Measurements from ENCODE around the gene RPP25. TPM values are rescaled to one million over a fixed set of nuclear protein-coding genes. Genes with fewer than 3 reads are reported as not detected.

The RPP25 gene
- total and polyA plus RNA-seq, 2 of the 13 experiments (the other 11 are each of a cell fraction or from before 2014, with no cell fraction given): 0.05 to 0.11 TPM

DNA sequence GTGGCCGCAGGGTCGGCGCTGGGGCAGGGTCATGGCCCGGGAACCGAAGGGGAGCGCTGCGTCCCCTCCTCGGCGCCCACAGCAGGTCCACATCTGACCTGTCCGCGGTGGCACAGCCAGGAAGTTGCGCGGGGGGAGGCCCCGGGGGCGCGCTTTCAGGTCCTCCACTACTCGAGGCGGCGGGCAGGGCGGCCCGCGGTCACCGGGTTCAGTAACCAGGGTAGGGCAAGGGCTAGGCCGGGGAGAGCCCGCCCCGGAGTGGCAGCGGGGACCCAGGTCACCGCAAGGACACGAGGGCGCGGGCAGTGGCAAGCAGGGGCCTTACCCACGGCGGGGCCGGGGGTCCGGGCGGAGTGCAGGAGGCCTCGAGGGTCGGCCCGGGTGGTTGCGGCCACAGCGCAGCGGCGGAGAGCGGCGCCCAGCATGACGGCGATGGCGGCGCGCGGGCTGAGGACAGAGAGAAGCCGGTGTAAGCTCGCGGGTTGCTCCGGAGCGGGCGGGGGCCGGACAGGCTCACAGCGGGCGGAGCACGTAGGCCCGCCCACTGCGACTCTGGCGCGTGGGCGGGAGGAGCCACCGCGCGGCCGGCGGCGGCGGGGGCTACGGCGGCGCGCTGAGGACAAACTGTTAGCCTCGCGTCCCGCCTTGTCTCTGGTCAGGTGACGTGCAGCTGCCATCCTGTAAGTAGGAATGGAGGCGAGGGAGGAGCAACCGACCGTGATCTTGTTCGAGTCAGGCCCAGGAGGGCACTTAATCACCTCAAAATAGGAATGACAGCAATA lies 18.8 kb downstream of the RPP25 start, which contains the start of gene COX5A (continued):
- TF ChIP-seq MTERF4 (CRISPR knock-in tag; IDR thresholded peaks at IDR 0.05) (peak; percentile 84; the same call in 1 of the 2 replicates), ZNF362 (CRISPR knock-in tag; IDR thresholded peaks at IDR 0.05; ENCODE audit: borderline replicate concordance) (no peak), ATAD3A (CRISPR knock-in tag; IDR thresholded peaks at IDR 0.05) (no peak), ZNF773 (CRISPR knock-in tag; IDR thresholded peaks at IDR 0.05; ENCODE audit: borderline replicate concordance) (no peak), ZNF746 (CRISPR knock-in tag; IDR thresholded peaks at IDR 0.05) (peak; percentile 66; the same call in 1 of the 2 replicates), PAX8 (CRISPR knock-in tag; IDR thresholded peaks at IDR 0.05; ENCODE audit: borderline replicate concordance) (0 out of 2 replicates have a peak, but pooled peaks have one; percentile 36), SOX6 (IDR thresholded peaks at IDR 0.05) (no peak), SOX6 (CRISPR knock-in tag; IDR thresholded peaks at IDR 0.05) (no peak; the same call in 1 of the 2 replicates), HMG20A (CRISPR knock-in tag; IDR thresholded peaks at IDR 0.05; ENCODE audit: borderline replicate concordance) (no peak), NCOA5 (CRISPR knock-in tag; IDR thresholded peaks at IDR 0.05) (no peak), U2AF2 (IDR thresholded peaks at IDR 0.05; ENCODE audit: low read depth, low read length) (no peak), CBX5 (CRISPR knock-in tag; IDR thresholded peaks at IDR 0.05; ENCODE audit: borderline replicate concordance) (no peak), MAF1 (CRISPR knock-in tag; IDR thresholded peaks at IDR 0.05; ENCODE audit: borderline replicate concordance) (0 out of 2 replicates have a peak, but pooled peaks have one; percentile 39), ZNF557 (CRISPR knock-in tag; IDR thresholded peaks at IDR 0.05) (no peak), XRCC5 (optimal IDR thresholded peaks at IDR 0.05; ENCODE audit: low read length) (peak; percentile 85), KLF12 (CRISPR knock-in tag; IDR thresholded peaks at IDR 0.05; ENCODE audit: borderline replicate concordance) (peak; percentile 52; the same call in 1 of the 2 replicates), RCOR2 (CRISPR knock-in tag; IDR thresholded peaks at IDR 0.05) (no peak), AFF4 (CRISPR knock-in tag; IDR thresholded peaks at IDR 0.05) (peak; percentile 72; the same call in 1 of the 2 replicates), ZIK1 (CRISPR knock-in tag; IDR thresholded peaks at IDR 0.05; ENCODE audit: borderline replicate concordance, low read depth) (peak; percentile 50; the same call in 1 of the 2 replicates)
- TF ChIP-seq, protein P1, sequence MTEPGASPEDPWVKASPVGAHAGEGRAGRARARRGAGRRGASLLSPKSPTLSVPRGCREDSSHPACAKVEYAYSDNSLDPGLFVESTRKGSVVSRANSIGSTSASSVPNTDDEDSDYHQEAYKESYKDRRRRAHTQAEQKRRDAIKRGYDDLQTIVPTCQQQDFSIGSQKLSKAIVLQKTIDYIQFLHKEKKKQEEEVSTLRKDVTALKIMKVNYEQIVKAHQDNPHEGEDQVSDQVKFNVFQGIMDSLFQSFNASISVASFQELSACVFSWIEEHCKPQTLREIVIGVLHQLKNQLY (CRISPR knock-in tag; IDR thresholded peaks at IDR 0.05): 0 out of 2 replicates have a peak, but pooled peaks have one; percentile 8
- TF ChIP-seq, protein P2, sequence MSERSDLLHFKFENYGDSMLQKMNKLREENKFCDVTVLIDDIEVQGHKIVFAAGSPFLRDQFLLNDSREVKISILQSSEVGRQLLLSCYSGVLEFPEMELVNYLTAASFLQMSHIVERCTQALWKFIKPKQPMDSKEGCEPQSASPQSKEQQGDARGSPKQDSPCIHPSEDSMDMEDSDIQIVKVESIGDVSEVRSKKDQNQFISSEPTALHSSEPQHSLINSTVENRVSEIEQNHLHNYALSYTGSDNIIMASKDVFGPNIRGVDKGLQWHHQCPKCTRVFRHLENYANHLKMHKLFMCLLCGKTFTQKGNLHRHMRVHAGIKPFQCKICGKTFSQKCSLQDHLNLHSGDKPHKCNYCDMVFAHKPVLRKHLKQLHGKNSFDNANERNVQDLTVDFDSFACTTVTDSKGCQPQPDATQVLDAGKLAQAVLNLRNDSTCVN (CRISPR knock-in tag; IDR thresholded peaks at IDR 0.05; ENCODE audit: borderline replicate concordance): no peak

Measured in HepG2 (cell line).